SK-N-MC (cell line): ENCODE results near the gene SORBS2.

ENCODE experiments used
- DNase-seq: peaks from one replicate; pipeline ENCODE4 v3.0.0-alpha.2; 2011; ENCODE audit warnings: low read depth, low spot score
- H3K27ac ChIP-seq: fragments of 200-600 bp; sonication (generic); 2 replicates; pipeline ENCODE4 v1.5.1; 2016; ENCODE audit warnings: mixed run types
- H3K36me3 ChIP-seq: fragments of 200-600 bp; sonication (generic); 2 replicates; pipeline ENCODE4 v1.6.1; 2017; ENCODE audit warnings: antibody characterized with exemption, low read length, mixed read lengths; ENCODE audit not compliant: insufficient read depth
- H3K4me3 ChIP-seq: fragments of 200-600 bp; sonication (generic); 2 replicates; pipeline ENCODE4 v1.5.1; 2016
- H3K9ac ChIP-seq: fragments of 200-600 bp; sonication (generic); 2 replicates; pipeline ENCODE4 v1.8.0; 2017; ENCODE audit warnings: mixed run types, mixed read lengths; ENCODE audit not compliant: insufficient read length
- H3K9me3 ChIP-seq: fragments of 200-600 bp; sonication (generic); 2 replicates; pipeline ENCODE4 v1.6.1; 2017; ENCODE audit warnings: low read depth, mild to moderate bottlenecking, antibody characterized with exemption, low read length, moderate library complexity, mixed read lengths
- EZH2 ChIP-seq: fragments of 200-600 bp; sonication (generic); IDR thresholded peaks from one replicate; pipeline ENCODE4 v1.6.1; 2017; ENCODE audit warnings: antibody characterized with exemption
- FOXP2 ChIP-seq: optimal IDR thresholded peaks from 2 replicates; pipeline ENCODE3; 2011; ENCODE audit warnings: mild to moderate bottlenecking, moderate library complexity; ENCODE audit not compliant: insufficient read depth; ENCODE audit errors: extremely low read length, control extremely low read depth
- POLR2AphosphoS5 ChIP-seq: IDR thresholded peaks from 2 replicates; pipeline ENCODE4 v1.6.1; 2012; ENCODE audit warnings: mild to moderate bottlenecking, low read depth, low read length, borderline replicate concordance

SORBS2 gene

DNA sequence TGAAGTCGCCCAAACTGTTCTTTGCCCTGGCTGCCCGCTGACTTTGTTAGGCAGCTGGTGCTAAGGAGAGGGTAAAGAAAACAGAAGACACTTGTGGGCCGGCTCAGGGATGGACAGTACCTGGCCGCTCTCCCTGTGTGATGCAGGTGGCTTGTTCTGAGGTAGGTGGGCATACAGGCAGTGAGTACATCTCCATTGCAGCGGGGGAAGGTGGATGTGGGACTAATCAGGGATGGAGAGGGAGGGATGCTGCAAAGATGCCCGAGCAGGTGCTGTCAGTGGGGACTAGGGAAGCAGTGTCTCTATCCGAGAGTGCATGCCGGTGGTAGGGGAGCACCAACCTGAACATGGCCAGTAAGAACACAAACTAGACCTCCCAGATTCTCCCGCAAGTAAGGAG, 67.0 kb downstream of the SORBS2 start:
- no peak overlapping the region for H3K9ac ChIP-seq
- H3K9me3 ChIP-seq = no peaks in the 10 kb centered on the region
- no peak overlapping the region for H3K27ac ChIP-seq
- H3K36me3 ChIP-seq = no peaks in the 10 kb centered on the region
- TF ChIP-seq EZH2 = no peak
- no peak for TF ChIP-seq FOXP2
- TF ChIP-seq POLR2AphosphoS5 = no peak
- no peak for DNase-seq
- no peak overlapping the region for H3K4me3 ChIP-seq

- no peak overlapping the region for H3K9ac ChIP-seq
- TF ChIP-seq FOXP2 = no peak
- TF ChIP-seq EZH2 = no peak
- TF ChIP-seq POLR2AphosphoS5 = no peak
These were observed 67.5 kb downstream of the SORBS2 start for GRCh38 chr4:185744488-185744862.

GRCh38 chr4:185743722-185744487, 68.1 kb downstream of the SORBS2 start:
- no peak for TF ChIP-seq FOXP2
- DNase-seq = no peak
- no peaks in the 10 kb centered on the region for H3K36me3 ChIP-seq
- no peaks in the 10 kb centered on the region for H3K9me3 ChIP-seq
- no peak overlapping the region for H3K9ac ChIP-seq
- H3K27ac ChIP-seq = no peak overlapping the region
- no peak overlapping the region for H3K4me3 ChIP-seq

More at GRCh38 chr4:185744488-185744862, 67.5 kb downstream of the SORBS2 start:
- Histone ChIP-seq H3K36me3 (no peaks in the 10 kb centered on the region), H3K9me3 (no peaks in the 10 kb centered on the region), H3K27ac (no peak overlapping the region), H3K4me3 (no peak overlapping the region)
- no peak for DNase-seq

DNA sequence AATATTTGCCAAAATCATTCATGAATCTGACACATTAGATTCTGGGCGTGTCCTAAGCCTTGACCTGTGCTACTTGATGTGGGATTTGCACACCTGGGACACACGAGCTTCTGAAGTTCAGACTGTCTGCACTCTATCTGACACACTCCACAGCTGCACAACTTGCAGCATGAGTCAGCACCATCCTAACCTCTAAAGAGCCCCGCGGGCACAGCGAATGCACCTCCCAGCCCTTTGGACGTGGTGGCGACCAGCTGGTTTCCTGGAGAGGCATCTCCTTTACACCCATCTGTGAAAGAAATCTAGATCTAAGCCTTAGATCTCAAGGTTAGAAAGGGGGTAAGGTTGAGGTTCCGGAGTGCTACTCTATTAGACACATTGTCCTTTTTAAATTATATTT, 69.2 kb downstream of the SORBS2 start:
- no peak for DNase-seq
- Histone ChIP-seq H3K36me3 (no peaks in the 10 kb centered on the region), H3K9me3 (no peaks in the 10 kb centered on the region), H3K27ac (no peak overlapping the region), H3K4me3 (no peak overlapping the region), H3K9ac (no peak overlapping the region)
- TF ChIP-seq POLR2AphosphoS5 (no peak), FOXP2 (no peak), EZH2 (no peak)

- no peak for DNase-seq
- Histone ChIP-seq H3K9me3 (no peaks in the 10 kb centered on the region), H3K27ac (no peak overlapping the region), H3K9ac (no peak overlapping the region), H3K4me3 (no peak overlapping the region), H3K36me3 (no peaks in the 10 kb centered on the region)
- TF ChIP-seq FOXP2 = no peak
- no peak for TF ChIP-seq EZH2
- no peak for TF ChIP-seq POLR2AphosphoS5
These were observed 70.2 kb downstream of the SORBS2 start for GRCh38 chr4:185741795-185742194.

GRCh38 chr4:185740471-185740873, 71.5 kb downstream of the SORBS2 start:
- Histone ChIP-seq H3K9ac (no peak overlapping the region), H3K36me3 (no peaks in the 10 kb centered on the region), H3K9me3 (no peaks in the 10 kb centered on the region), H3K27ac (no peak overlapping the region), H3K4me3 (no peak overlapping the region)
- DNase-seq = no peak
- TF ChIP-seq EZH2 (no peak), FOXP2 (no peak), POLR2AphosphoS5 (no peak)

GRCh38 chr4:185738820-185739219, 73.2 kb downstream of the SORBS2 start:
- Histone ChIP-seq H3K9me3 (no peaks in the 10 kb centered on the region), H3K4me3 (no peak overlapping the region), H3K36me3 (no peaks in the 10 kb centered on the region), H3K27ac (no peak overlapping the region), H3K9ac (no peak overlapping the region)
- DNase-seq = no peak
- no peak for TF ChIP-seq POLR2AphosphoS5

DNA sequence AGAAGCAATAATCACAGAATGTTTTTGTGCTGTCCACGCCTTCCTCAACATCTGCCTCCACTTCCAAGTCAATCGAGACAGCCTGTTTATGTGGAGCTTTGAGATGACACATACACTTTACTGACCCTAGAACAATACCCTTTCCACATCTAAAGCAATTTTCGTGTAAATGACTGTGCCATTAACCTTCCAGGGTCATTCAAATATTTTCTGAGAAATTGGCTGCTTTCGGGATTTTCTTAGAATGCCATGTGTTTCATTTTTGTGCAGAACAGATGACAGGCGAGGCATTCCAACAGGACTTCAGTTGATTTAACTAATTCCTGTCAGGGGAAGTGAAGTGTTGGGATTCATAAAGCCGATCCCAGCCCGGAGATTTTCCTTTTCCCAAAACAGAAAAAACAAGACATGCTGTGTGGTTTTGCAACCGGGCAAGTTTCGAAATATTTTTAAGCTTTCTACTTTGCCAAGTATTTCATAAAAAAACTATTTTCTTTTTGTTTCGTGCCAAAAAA, 73.9 kb downstream of the SORBS2 start:
- TF ChIP-seq FOXP2 (no peak), EZH2 (no peak), POLR2AphosphoS5 (no peak)
- H3K9ac ChIP-seq = no peak overlapping the region
- no peak overlapping the region for H3K4me3 ChIP-seq
- no peak for DNase-seq
- H3K36me3 ChIP-seq = no peaks in the 10 kb centered on the region
- H3K9me3 ChIP-seq = no peaks in the 10 kb centered on the region
- no peak overlapping the region for H3K27ac ChIP-seq

GRCh38 chr4:185737489-185738037, 74.4 kb downstream of the SORBS2 start:
- Histone ChIP-seq H3K4me3 (no peak overlapping the region), H3K9me3 (no peaks in the 10 kb centered on the region), H3K36me3 (no peaks in the 10 kb centered on the region), H3K9ac (no peak overlapping the region), H3K27ac (no peak overlapping the region)
- TF ChIP-seq EZH2 (no peak), FOXP2 (no peak)
- DNase-seq = no peak
